Measurements from ENCODE around the gene ADD3.

ADD3 gene

GRCh38 chr10:110007701-110008517, at the start of gene ADD3:
Gene ADD3 (plus strand): TSS chr10:110007984. CDS start chr10:110100654, 92,670 bp downstream.
- DNase-seq (ENCODE audit: low read depth): peak; percentile 97
- H3K4me3 ChIP-seq (ENCODE audit: low read depth, low read length): peak within 1 kb of the TSS; percentile 70
- no peak for TF ChIP-seq CTCF (IDR thresholded peaks at IDR 0.05; ENCODE audit: low read depth, low read length)
- TF ChIP-seq POLR2A (IDR thresholded peaks at IDR 0.05; ENCODE audit: extremely low read depth, insufficient read length): peak; percentile 68

- DNase-seq (ENCODE audit: low read depth): no peak
- no peak overlapping the region for H3K4me3 ChIP-seq (ENCODE audit: low read depth, low read length)
- no peak for TF ChIP-seq MAX (IDR thresholded peaks at IDR 0.05; ENCODE audit: low read depth, low read length)
- TF ChIP-seq MYC (IDR thresholded peaks at IDR 0.05; ENCODE audit: low read depth, low read length): no peak
- no peak for TF ChIP-seq CTCF (IDR thresholded peaks at IDR 0.05; ENCODE audit: low read depth, low read length)
- no peak for TF ChIP-seq POLR2A (IDR thresholded peaks at IDR 0.05; ENCODE audit: extremely low read depth, insufficient read length)
Measured at GRCh38 chr10:109958059-109958458, 49.7 kb upstream of the ADD3 start.

GRCh38 chr10:109959259-109960145, 48.3 kb upstream of the ADD3 start:
- no peak for DNase-seq (ENCODE audit: low read depth)
- no peak overlapping the region for H3K4me3 ChIP-seq (ENCODE audit: low read depth, low read length)
- no peak for TF ChIP-seq MAX (IDR thresholded peaks at IDR 0.05; ENCODE audit: low read depth, low read length)

GRCh38 chr10:109960682-109961081, 47.1 kb upstream of the ADD3 start:
- no peak overlapping the region for H3K4me3 ChIP-seq (ENCODE audit: low read depth, low read length)
- TF ChIP-seq MAX (IDR thresholded peaks at IDR 0.05; ENCODE audit: low read depth, low read length): no peak
- no peak for TF ChIP-seq POLR2A (IDR thresholded peaks at IDR 0.05; ENCODE audit: extremely low read depth, insufficient read length)
- no peak for TF ChIP-seq MYC (IDR thresholded peaks at IDR 0.05; ENCODE audit: low read depth, low read length)
- no peak for TF ChIP-seq CTCF (IDR thresholded peaks at IDR 0.05; ENCODE audit: low read depth, low read length)

GRCh38 chr10:109961174-109962001, 46.4 kb upstream of the ADD3 start:
- DNase-seq (ENCODE audit: low read depth): no peak

More at GRCh38 chr10:109960682-109961081, 47.1 kb upstream of the ADD3 start:
- no peak for DNase-seq (ENCODE audit: low read depth)

More at GRCh38 chr10:109961174-109962001, 46.4 kb upstream of the ADD3 start:
- TF ChIP-seq MAX (IDR thresholded peaks at IDR 0.05; ENCODE audit: low read depth, low read length): no peak
- no peak for TF ChIP-seq POLR2A (IDR thresholded peaks at IDR 0.05; ENCODE audit: extremely low read depth, insufficient read length)
- no peak for TF ChIP-seq CTCF (IDR thresholded peaks at IDR 0.05; ENCODE audit: low read depth, low read length)
- no peak for TF ChIP-seq MYC (IDR thresholded peaks at IDR 0.05; ENCODE audit: low read depth, low read length)
- no peak overlapping the region for H3K4me3 ChIP-seq (ENCODE audit: low read depth, low read length)

All from NB4 (cell line).